ENCODE results near the gene GREM1.

GREM1 gene

GRCh38 chr15:32732574-32733157 is 14.9 kb downstream of the GREM1 start:
- FAIRE-seq, result no peak

GRCh38 chr15:32733281-32733680 is 15.5 kb downstream of the GREM1 start:
- FAIRE-seq, result no peak

- FAIRE-seq, result no peak
These were observed 18.3 kb downstream of the GREM1 start for GRCh38 chr15:32735989-32736700.

- no peak for FAIRE-seq
These were observed 18.9 kb downstream of the GREM1 start for GRCh38 chr15:32736701-32737061.

- no peak for FAIRE-seq
These were observed 19.5 kb downstream of the GREM1 start for GRCh38 chr15:32737304-32737703.

- no peak for FAIRE-seq
These were observed 20.9 kb downstream of the GREM1 start for GRCh38 chr15:32738666-32739065.

GRCh38 chr15:32739522-32740063 is 21.8 kb downstream of the GREM1 start:
- no peak for FAIRE-seq

GRCh38 chr15:32743411-32744140 is 25.8 kb downstream of the GREM1 start:
- no peak for FAIRE-seq

- FAIRE-seq, result no peak
These were observed 28.5 kb downstream of the GREM1 start for GRCh38 chr15:32746116-32746857.

- no peak for FAIRE-seq
These were observed 30.1 kb downstream of the GREM1 start for GRCh38 chr15:32747921-32748342.

GRCh38 chr15:32750979-32751378 is 33.2 kb downstream of the GREM1 start:
- FAIRE-seq, result no peak

- FAIRE-seq, result no peak
These were observed 39.6 kb downstream of the GREM1 start for GRCh38 chr15:32757426-32757825.

GRCh38 chr15:32763295-32763694 is 45.5 kb downstream of the GREM1 start:
- FAIRE-seq, result no peak

- FAIRE-seq, result no peak
These were observed 47.4 kb downstream of the GREM1 start for GRCh38 chr15:32765236-32765635.

- no peak for FAIRE-seq
These were observed 48.3 kb downstream of the GREM1 start for GRCh38 chr15:32766101-32766500.

GRCh38 chr15:32767236-32767635 is 49.4 kb downstream of the GREM1 start:
- FAIRE-seq, result no peak

GRCh38 chr15:32774022-32774421 is 56.2 kb downstream of the GREM1 start:
- no peak for FAIRE-seq

- no peak for FAIRE-seq
These were observed 57.3 kb downstream of the GREM1 start for GRCh38 chr15:32775103-32775502.

- no peak for FAIRE-seq
These were observed 60.8 kb downstream of the GREM1 start for GRCh38 chr15:32778391-32779176.

GRCh38 chr15:32781781-32782180 is 64.0 kb downstream of the GREM1 start:
- FAIRE-seq, result no peak

- no peak for FAIRE-seq
These were observed 66.8 kb downstream of the GREM1 start for GRCh38 chr15:32784581-32784980.

- FAIRE-seq, result no peak
These were observed 69.1 kb downstream of the GREM1 start for GRCh38 chr15:32786906-32787305.
